Vagina (tissue), 2 donors: ENCODE measurements around the gene APP. TPM values are rescaled to one million over a fixed set of nuclear protein-coding genes. Genes with fewer than 3 reads are reported as not detected.

Experiments
- DNase-seq, 2 donors: peaks; one replicate each; pipeline ENCODE4 v3.0.0-alpha.2; 2017; ENCODE audit errors: extremely low spot score in 2 of 2
- H3K27ac ChIP-seq: fragments of 200-600 bp; sonication (generic); one replicate; pipeline ENCODE4 v1.5.1; 2019
- H3K27me3 ChIP-seq: fragments of 200-600 bp; sonication (generic); one replicate; pipeline ENCODE4 v1.5.1; 2019
- H3K36me3 ChIP-seq, 2 donors: fragments of 200-600 bp; sonication (generic); one replicate each; pipeline ENCODE4 v1.5.1; 2017 to 2019
- H3K4me1 ChIP-seq: fragments of 200-600 bp; sonication (generic); one replicate; pipeline ENCODE4 v1.5.1; 2019
- H3K4me3 ChIP-seq, 2 donors: fragments of 200-600 bp; sonication (generic); 1 replicate in 1 of 2; 2 replicates in 1 of 2; pipeline ENCODE4 v1.5.1; 2016 to 2019
- H3K9me3 ChIP-seq: fragments of 200-600 bp; sonication (generic); one replicate; pipeline ENCODE4 v1.5.1; 2019
- POLR2A ChIP-seq, 2 donors: fragments of 450-650 bp; IDR thresholded peaks; one replicate each; pipeline ENCODE4 v1.6.1; 2017; ENCODE audit warnings: antibody characterized with exemption in 2 of 2, mild to moderate bottlenecking in 2 of 2, moderate library complexity in 2 of 2
- POLR2AphosphoS5 ChIP-seq, 2 donors: sonication (generic); formaldehyde crosslinking; IDR thresholded peaks; one replicate each; pipeline ENCODE4 v1.9.0; 2017; ENCODE audit warnings: antibody characterized with exemption in 2 of 2, mild to moderate bottlenecking in 2 of 2, low read depth in 1 of 2; ENCODE audit not compliant: insufficient read depth in 1 of 2
- intact Hi-C: fragments of 100-400 bp; cut with DNase I; formaldehyde crosslinking; loops from one replicate; pipeline ENCODE4 v1.15.1; 2023
- total RNA-seq: library from RNA; depleted of rRNA; stranded (reverse); fragments of >200 nt; gene quantifications from one replicate; pipeline ENCODE4 v1.2.3, GENCODE V29; 2016
- TF ChIP-seq, protein P1 (sequence below), 3 experiments: fragments of 450-650 bp in 2 of 3; fragments of 200-600 bp in 1 of 3; sonication (generic) in 1 of 3; IDR thresholded peaks; one replicate each; pipeline ENCODE4 v1.5.1; 2017 to 2019; ENCODE audit warnings: antibody characterized with exemption in 3 of 3, mild to moderate bottlenecking in 2 of 3, moderate library complexity in 2 of 3

Gene APP
- total RNA-seq, 1 donor from 2014 or later = 315 TPM

DNA sequence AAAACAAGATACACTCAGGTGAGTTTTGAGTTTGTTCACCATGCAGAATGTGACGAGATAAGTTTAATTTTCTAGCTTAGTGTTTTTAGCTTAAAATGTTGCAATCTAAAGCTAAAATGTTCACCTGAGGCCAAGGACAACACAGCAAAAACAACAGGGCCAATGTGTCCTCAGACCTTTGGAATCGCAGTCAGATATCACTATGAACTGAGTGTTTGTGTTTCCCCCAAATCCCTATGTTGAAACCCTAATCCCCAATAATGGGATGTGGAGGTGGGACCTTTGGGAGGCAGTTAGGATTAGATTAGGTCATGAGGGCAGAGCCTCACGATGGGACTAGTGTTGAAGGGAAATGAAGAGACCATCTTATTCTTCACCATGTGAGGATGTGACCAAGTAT is 291.4 kb downstream of the APP start:
- TF ChIP-seq, protein P1, sequence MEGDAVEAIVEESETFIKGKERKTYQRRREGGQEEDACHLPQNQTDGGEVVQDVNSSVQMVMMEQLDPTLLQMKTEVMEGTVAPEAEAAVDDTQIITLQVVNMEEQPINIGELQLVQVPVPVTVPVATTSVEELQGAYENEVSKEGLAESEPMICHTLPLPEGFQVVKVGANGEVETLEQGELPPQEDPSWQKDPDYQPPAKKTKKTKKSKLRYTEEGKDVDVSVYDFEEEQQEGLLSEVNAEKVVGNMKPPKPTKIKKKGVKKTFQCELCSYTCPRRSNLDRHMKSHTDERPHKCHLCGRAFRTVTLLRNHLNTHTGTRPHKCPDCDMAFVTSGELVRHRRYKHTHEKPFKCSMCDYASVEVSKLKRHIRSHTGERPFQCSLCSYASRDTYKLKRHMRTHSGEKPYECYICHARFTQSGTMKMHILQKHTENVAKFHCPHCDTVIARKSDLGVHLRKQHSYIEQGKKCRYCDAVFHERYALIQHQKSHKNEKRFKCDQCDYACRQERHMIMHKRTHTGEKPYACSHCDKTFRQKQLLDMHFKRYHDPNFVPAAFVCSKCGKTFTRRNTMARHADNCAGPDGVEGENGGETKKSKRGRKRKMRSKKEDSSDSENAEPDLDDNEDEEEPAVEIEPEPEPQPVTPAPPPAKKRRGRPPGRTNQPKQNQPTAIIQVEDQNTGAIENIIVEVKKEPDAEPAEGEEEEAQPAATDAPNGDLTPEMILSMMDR (IDR thresholded peaks at IDR 0.05) = no peak
- H3K9me3 ChIP-seq = no peaks in the 10 kb centered on the region
- H3K4me1 ChIP-seq = no peaks in the 10 kb centered on the region
- no peak overlapping the region for H3K27ac ChIP-seq
- no peaks in the 10 kb centered on the region for H3K27me3 ChIP-seq
- peaks cover 0 to 5% of the 10 kb centered on the region in 2 donors for H3K36me3 ChIP-seq
- no peak overlapping the region for H3K4me3 ChIP-seq
- intact Hi-C loops = loop anchor here (10.0 kb wide), 1 partner anchor 636 kb away; no protein-coding TSS in a partner anchor
- DNase-seq = no peak

DNA sequence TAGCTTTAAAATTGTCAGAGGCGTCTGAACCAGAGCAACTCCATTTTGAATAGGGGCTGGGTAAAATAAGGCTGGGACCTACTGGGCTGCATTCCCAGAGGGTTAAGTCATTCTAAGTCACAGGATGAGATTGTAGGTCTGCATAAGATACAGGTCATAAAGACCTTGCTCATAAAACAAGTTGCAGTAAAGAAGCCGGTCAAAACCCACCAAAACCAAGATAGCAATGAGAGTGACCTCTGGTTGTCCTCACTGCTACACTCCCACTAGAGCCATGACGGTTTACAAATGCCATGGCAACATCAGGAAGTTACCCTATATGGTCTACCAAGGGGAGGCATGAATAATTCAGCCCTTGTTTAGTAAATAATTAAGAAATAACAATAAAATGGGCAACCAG is 292.2 kb downstream of the APP start:
- TF ChIP-seq POLR2A (IDR thresholded peaks at IDR 0.05) (no peak), POLR2AphosphoS5 (IDR thresholded peaks at IDR 0.05; ENCODE audit: insufficient read depth in 1 of 2, low read depth in 1 of 2) (no peak)
- TF ChIP-seq, protein P1 (IDR thresholded peaks at IDR 0.05) = no peak
- no peak for DNase-seq
- intact Hi-C loops = loop anchor here (10.0 kb wide), 1 partner anchor 636 kb away; no protein-coding TSS in a partner anchor
- Histone ChIP-seq H3K27ac (no peak overlapping the region), H3K4me1 (no peaks in the 10 kb centered on the region), H3K36me3 (peaks cover 0 to 5% of the 10 kb centered on the region in 2 donors), H3K27me3 (no peaks in the 10 kb centered on the region), H3K9me3 (no peaks in the 10 kb centered on the region), H3K4me3 (no peak overlapping the region)

DNA sequence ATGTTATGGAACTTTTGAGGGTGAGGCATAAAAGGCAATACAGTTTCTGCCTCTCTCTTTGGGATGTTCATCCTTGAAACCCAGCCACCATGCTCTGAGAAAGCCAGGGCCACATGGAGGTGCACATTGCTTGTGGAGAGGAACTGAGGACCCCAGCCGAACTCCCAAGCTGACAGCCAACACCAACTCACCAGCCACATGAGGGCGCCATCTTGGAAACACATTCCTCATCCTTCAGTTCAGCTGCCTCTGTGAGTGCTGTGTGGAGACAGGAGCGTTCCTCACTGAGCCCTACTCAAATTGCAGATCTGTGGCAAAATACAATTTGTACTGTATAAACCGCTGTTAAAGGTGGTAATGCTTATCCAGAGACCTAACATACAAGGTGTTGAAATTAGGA is 298.3 kb downstream of the APP start:
- Histone ChIP-seq H3K4me3 (no peak overlapping the region), H3K27ac (no peak overlapping the region), H3K36me3 (no peaks in the 10 kb centered on the region), H3K4me1 (no peaks in the 10 kb centered on the region), H3K27me3 (no peaks in the 10 kb centered on the region), H3K9me3 (no peaks in the 10 kb centered on the region)
- TF ChIP-seq, protein P1 (IDR thresholded peaks at IDR 0.05) = no peak
- TF ChIP-seq POLR2AphosphoS5 (IDR thresholded peaks at IDR 0.05; ENCODE audit: insufficient read depth in 1 of 2, low read depth in 1 of 2) = no peak
- TF ChIP-seq POLR2A (IDR thresholded peaks at IDR 0.05) = no peak
- intact Hi-C loops = loop anchor here (10.0 kb wide), 1 partner anchor 643 kb away; no protein-coding TSS in a partner anchor
- DNase-seq = no peak

DNA sequence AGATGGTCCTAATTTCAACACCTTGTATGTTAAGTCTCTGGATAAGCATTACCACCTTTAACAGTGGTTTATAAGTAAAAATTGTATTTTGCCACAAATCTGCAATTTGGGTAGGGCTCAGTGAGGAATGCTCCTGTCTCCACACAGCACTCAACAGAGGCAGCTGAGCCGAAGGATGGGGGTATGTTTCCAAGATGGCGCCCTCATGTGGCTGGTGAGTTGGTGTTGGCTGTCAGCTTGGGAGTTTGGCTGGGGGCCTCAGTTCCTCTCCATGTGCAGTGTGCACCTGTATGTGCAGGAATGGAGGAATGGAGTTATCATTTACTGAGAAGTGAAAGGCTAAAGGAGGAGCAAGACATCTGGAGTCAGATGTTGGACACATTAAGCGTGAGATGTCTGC is 299.0 kb downstream of the APP start:
- Histone ChIP-seq H3K4me1 (no peaks in the 10 kb centered on the region), H3K9me3 (no peaks in the 10 kb centered on the region), H3K27me3 (no peaks in the 10 kb centered on the region), H3K36me3 (no peaks in the 10 kb centered on the region), H3K4me3 (no peak overlapping the region), H3K27ac (no peak overlapping the region)
- DNase-seq = no peak
- TF ChIP-seq, protein P1 (IDR thresholded peaks at IDR 0.05) = no peak
- TF ChIP-seq POLR2A (IDR thresholded peaks at IDR 0.05) (no peak), POLR2AphosphoS5 (IDR thresholded peaks at IDR 0.05; ENCODE audit: insufficient read depth in 1 of 2, low read depth in 1 of 2) (no peak)
- intact Hi-C loops = loop anchor here (10.0 kb wide), 1 partner anchor 643 kb away; no protein-coding TSS in a partner anchor

DNA sequence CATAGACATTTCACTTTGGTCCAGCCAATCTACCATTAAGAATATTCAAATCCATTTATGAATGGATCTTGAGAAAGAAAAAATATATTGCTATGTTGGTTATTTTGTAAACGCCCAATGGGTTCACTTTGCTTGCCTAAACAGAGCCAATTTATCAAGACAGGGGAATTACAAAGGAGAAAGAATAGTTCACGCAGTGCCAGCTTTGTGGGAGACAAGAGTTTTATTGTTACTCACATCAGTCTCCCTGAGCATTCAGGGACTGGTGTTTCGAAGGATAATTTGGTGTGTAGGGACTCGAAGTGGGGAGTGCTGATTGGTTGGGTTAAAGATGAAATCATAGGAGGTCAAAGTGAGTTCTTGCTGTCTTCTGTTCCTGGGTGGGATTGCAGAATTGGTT is 300.5 kb downstream of the APP start:
- Histone ChIP-seq H3K27ac (no peak overlapping the region), H3K27me3 (no peaks in the 10 kb centered on the region), H3K4me3 (no peak overlapping the region), H3K4me1 (no peaks in the 10 kb centered on the region), H3K36me3 (no peaks in the 10 kb centered on the region), H3K9me3 (no peaks in the 10 kb centered on the region)
- intact Hi-C loops = loop anchor here (10.0 kb wide), 1 partner anchor 645 kb away; no protein-coding TSS in a partner anchor
- no peak for DNase-seq
- no peak for TF ChIP-seq POLR2AphosphoS5 (IDR thresholded peaks at IDR 0.05; ENCODE audit: insufficient read depth in 1 of 2, low read depth in 1 of 2)
- TF ChIP-seq, protein P1 (IDR thresholded peaks at IDR 0.05) = no peak
- no peak for TF ChIP-seq POLR2A (IDR thresholded peaks at IDR 0.05)
